Adrenal gland (tissue), 5 donors: ENCODE results near the gene TAC3.

ENCODE experiments used
- POLR2A ChIP-seq, 2 donors: fragments of 450-650 bp; IDR thresholded peaks; one replicate each; pipeline ENCODE4 v1.6.1; 2017; ENCODE audit warnings: antibody characterized with exemption in 2 of 2, mild to moderate bottlenecking in 2 of 2, moderate library complexity in 1 of 2
- TF ChIP-seq, protein P1 (sequence below), 6 experiments: fragments of 450-650 bp in 4 of 6; fragments of 200-600 bp in 2 of 6; sonication (generic) in 1 of 6; IDR thresholded peaks; 1 replicate in 5 of 6; 2 replicates in 1 of 6; pipeline versions ENCODE4 v1.5.1 to v1.8.0; 2016 to 2021; ENCODE audit warnings: antibody characterized with exemption in 6 of 6, mild to moderate bottlenecking in 2 of 6, moderate library complexity in 1 of 6
- donor health status: DM: no; HTN: no; CAD: no.

DNA sequence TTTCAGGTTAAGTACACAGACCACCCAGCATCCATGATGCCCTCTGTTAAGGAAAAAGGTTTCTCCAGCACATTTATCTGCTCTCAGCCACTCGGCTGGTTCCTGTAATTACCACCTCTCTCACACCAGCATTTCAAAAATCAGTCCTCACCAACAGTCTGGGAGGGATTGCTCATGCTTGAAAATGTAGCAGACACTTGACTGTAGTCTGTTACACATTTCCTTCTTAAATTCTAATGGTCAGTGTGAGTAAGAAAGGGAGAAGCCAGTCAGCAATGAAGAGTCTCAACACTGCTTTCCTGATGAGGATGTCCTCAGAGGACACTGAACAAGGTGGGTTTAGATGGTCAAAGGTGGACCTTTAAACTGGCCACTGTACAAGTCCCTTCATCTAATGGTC lies 15.9 kb downstream of the TAC3 start:
- TF ChIP-seq, protein P1, sequence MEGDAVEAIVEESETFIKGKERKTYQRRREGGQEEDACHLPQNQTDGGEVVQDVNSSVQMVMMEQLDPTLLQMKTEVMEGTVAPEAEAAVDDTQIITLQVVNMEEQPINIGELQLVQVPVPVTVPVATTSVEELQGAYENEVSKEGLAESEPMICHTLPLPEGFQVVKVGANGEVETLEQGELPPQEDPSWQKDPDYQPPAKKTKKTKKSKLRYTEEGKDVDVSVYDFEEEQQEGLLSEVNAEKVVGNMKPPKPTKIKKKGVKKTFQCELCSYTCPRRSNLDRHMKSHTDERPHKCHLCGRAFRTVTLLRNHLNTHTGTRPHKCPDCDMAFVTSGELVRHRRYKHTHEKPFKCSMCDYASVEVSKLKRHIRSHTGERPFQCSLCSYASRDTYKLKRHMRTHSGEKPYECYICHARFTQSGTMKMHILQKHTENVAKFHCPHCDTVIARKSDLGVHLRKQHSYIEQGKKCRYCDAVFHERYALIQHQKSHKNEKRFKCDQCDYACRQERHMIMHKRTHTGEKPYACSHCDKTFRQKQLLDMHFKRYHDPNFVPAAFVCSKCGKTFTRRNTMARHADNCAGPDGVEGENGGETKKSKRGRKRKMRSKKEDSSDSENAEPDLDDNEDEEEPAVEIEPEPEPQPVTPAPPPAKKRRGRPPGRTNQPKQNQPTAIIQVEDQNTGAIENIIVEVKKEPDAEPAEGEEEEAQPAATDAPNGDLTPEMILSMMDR (IDR thresholded peaks at IDR 0.05) = no peak
- no peak for TF ChIP-seq POLR2A (IDR thresholded peaks at IDR 0.05)
